Kidney epithelial cell (primary cell): ENCODE data around the gene DNHD1. TPM values are rescaled to one million over a fixed set of nuclear protein-coding genes. Genes with fewer than 3 reads are reported as not detected.

Experiments used
- DNase-seq: peaks from one replicate; pipeline ENCODE4 v3.0.0-alpha.2; 2010; ENCODE audit warnings: low read depth
- H3K27me3 ChIP-seq: 2 replicates; pipeline ENCODE4 v1.6.0; 2011; ENCODE audit warnings: low read length; ENCODE audit not compliant: control insufficient read depth, insufficient read depth
- H3K36me3 ChIP-seq: 2 replicates; pipeline ENCODE4 v1.5.1; 2011; ENCODE audit warnings: low read length; ENCODE audit not compliant: control insufficient read depth, insufficient read depth
- H3K4me3 ChIP-seq: 2 replicates; pipeline ENCODE4 v1.5.1; 2011; ENCODE audit warnings: low read depth, mild to moderate bottlenecking, control low read depth, low read length
- CTCF ChIP-seq: IDR thresholded peaks from 2 replicates; pipeline ENCODE4 v1.5.1; 2011; ENCODE audit warnings: mild to moderate bottlenecking, moderate library complexity, low read length, control low read depth, inconsistent platforms; ENCODE audit not compliant: insufficient read depth, poor library complexity, severe bottlenecking
- total RNA-seq: library from RNA; depleted of rRNA; stranded (reverse); fragments of >200 nt; gene quantifications from 2 replicates; pipeline ENCODE4 v1.2.3, GENCODE V29; 2015

Gene DNHD1
- total RNA-seq, 1 donor from 2014 or later, result 2.9 TPM

- no peak for DNase-seq
- no peak for TF ChIP-seq CTCF
- Histone ChIP-seq H3K27me3 (no peaks in the 10 kb centered on the region), H3K4me3 (no peak overlapping the region), H3K36me3 (peaks cover 6% of the 10 kb centered on the region)
These were observed 110.2 kb downstream of the DNHD1 start for GRCh38 chr11:6607190-6607795.

- Histone ChIP-seq H3K4me3 (no peak overlapping the region), H3K36me3 (peaks cover 6% of the 10 kb centered on the region), H3K27me3 (no peaks in the 10 kb centered on the region)
- TF ChIP-seq CTCF, result no peak
- no peak for DNase-seq
These were observed 110.9 kb downstream of the DNHD1 start for GRCh38 chr11:6608011-6608410.

GRCh38 chr11:6608726-6609501 is 111.8 kb downstream of the DNHD1 start:
- Histone ChIP-seq H3K4me3 (no peak overlapping the region), H3K36me3 (peaks cover 6% of the 10 kb centered on the region), H3K27me3 (no peaks in the 10 kb centered on the region)
- no peak for DNase-seq
- no peak for TF ChIP-seq CTCF

GRCh38 chr11:6609502-6610015 is 112.5 kb downstream of the DNHD1 start:
- no peak overlapping the region for H3K4me3 ChIP-seq
- H3K36me3 ChIP-seq, result peaks cover 6% of the 10 kb centered on the region
- TF ChIP-seq CTCF, result no peak
- DNase-seq, result no peak
- H3K27me3 ChIP-seq, result no peaks in the 10 kb centered on the region

- no peak for TF ChIP-seq CTCF
- Histone ChIP-seq H3K36me3 (peaks cover 6% of the 10 kb centered on the region), H3K27me3 (no peaks in the 10 kb centered on the region), H3K4me3 (no peak overlapping the region)
- no peak for DNase-seq
These were observed 113.5 kb downstream of the DNHD1 start for GRCh38 chr11:6610591-6610990.
